AG09319 (cell line): ENCODE data around the gene IL22RA1.

ENCODE experiments used
- DNase-seq: peaks from one replicate; pipeline ENCODE4 v3.0.0-alpha.2; 2010; ENCODE audit warnings: low read depth; ENCODE audit errors: extremely low read depth
- CTCF ChIP-seq: IDR thresholded peaks from 2 replicates; pipeline ENCODE4 v1.5.1; 2011; ENCODE audit warnings: low read depth, mild to moderate bottlenecking, inconsistent platforms, low read length, moderate library complexity

IL22RA1 gene

GRCh38 chr1:24071941-24072340 is 71.0 kb downstream of the IL22RA1 start:
- TF ChIP-seq CTCF = no peak
- no peak for DNase-seq

- peak; percentile 82 for TF ChIP-seq CTCF
- DNase-seq = peak; percentile 20
Observed at GRCh38 chr1:24070821-24071393, 72.0 kb downstream of the IL22RA1 start.

DNA sequence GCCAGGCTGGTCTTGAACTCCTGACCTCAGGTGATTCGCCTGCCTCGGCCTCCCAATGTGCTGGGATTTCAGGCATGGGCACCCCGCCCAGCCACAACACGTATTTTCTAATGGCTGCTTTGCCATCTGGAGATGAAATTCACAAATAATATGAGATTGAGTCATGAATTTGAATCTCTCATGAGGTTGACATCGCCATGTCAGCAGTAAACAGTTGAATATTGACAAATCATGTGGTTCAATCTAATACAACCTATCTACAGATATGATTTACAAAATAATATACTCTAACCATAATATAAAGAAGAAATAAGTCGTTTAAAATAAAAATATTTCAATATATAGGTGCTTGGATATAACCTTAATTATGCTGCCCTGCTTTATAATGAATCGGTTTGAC is 73.1 kb downstream of the IL22RA1 start:
- no peak for TF ChIP-seq CTCF
- no peak for DNase-seq
